ENCODE data around the gene TMEM61. TPM values are rescaled to one million over a fixed set of nuclear protein-coding genes. Genes with fewer than 3 reads are reported as not detected.

TMEM61 gene
- polyA plus RNA-seq, 3 donors = 0.65 to 1.9 (median 0.68) TPM

DNA sequence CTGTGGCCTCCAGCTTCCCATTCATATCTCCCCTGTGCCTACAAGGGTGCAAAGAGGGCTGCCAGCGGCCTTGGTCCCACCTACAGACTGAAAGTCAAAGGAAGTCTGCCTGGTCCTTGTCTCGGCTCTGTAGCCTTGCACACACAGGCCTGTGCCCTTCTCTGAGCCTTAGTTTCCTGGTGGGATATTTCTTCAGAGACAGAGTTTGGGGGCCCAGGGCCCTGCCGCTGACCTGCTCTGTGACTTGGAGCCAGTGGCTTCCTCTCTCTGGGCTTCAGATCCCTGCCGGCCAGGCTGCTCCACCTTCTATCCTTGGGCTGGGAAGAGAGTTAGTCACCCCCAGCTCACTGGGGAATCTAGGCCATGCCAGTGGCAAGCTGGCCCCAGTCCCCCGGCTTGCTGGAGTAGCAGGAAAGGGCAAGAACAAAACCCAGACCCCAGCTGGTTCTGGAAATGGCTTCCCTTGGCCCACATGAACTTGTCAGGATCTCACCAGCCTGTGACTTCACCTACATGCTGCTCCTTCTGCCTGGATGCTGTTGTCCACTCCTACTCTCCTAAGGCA, 1.0 kb upstream of the TMEM61 start:
- no peak for DNase-seq (ENCODE audit: extremely low read depth in 1 of 11, low read depth in 9 of 11, low spot score in 4 of 11)

DNA sequence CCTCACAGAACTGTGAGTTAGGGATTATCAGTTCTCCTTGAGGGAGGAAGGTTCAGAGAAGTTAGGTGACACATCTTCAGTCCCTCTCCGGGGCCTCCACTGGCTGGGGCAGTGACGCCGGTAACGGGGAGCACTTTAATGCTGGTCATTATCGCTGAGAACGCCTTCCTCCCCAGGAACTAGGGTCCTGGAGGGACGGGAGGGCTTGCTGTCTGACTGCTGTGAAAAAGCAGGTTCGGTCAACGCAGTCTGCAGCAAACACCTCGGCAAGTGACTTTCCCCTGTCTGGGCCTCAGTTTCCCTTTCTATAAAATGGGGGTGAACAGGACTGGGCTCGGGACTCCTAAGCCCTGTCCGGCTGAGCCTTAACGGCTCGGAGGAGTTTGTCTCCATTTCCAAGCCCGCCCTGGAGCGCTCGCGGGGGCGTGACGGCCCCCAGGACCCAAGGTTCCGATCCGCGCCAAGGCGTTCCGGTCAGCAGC, 341 bp upstream of the TMEM61 start:
- no peak for DNase-seq (ENCODE audit: extremely low read depth in 1 of 11, low read depth in 9 of 11, low spot score in 4 of 11)

DNA sequence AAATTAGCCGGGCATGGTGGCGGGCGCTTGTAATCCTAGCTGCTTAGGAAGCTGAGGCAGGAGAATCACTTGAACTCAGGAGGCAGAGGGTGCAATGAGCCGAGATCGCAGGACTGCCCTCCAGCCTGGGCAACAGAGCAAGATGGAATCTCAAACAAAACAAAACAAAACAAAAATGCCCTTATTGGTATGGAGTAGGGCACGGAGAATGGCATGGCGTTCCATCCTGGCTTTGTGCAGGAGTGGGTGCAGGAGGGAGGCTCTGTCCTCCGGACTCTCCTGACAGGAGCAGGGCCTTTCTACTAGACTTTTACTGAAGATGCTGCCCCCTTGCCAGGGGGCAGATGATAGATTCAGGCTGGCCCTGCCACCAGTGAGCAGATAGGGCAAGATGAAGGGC, 1.0 kb downstream of the TMEM61 start:
- no peak for DNase-seq (ENCODE audit: extremely low read depth in 1 of 11, low read depth in 9 of 11, low spot score in 4 of 11)

DNA sequence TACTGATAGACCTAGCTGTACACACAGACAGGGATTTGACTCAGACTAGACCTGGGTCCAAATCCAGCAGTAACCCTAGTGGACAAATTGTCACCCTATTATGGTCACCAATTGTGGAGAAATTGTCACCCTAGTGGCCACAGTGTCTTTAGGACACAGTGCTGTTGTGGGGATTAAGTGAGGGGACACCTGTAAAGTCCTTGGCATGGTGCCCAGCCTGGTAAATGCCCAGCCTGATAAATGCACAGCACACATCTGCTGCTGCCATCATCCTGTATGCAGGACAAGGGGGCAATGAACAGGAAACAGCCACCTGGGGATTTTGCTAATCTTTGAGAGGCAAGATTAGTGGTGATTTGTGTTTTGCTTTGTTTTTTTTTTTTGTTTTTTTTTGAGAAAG, 2.3 kb downstream of the TMEM61 start:
- no peak for DNase-seq (ENCODE audit: extremely low read depth in 1 of 11, low read depth in 9 of 11, low spot score in 4 of 11)

DNA sequence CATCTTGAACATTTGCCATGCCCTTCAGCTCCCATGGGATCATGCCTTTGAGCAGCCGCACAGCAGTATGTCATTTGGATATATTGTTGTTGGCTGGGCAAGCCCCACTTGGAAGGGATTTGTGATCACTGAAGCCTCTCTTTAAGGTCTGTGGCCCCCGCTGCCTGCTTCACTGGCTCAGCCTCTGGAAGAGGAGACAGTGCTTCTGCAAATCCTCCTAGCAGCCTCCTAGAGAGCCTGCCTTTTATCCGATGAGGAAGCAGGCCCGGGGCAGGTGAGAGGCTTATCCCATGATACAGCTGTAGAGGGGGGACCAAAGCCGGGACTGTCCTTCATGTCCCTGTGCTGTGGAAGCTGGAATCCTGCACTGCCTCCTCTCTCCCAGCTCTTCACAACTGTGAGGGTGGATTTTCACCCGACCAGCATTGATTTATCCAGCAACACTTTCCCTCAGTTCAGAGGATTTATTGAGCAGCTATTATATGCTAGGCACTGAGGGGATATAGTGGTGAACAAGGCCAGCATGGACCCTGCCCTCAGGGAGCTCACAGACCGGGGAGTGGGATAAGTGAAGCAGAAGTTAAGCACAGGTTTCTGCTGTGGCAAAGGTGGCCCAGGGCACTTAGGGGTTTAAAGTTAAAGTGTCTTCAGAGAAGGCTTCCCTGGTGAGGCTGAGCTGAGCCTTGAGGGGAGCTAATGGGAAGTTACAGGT, 3.9 kb downstream of the TMEM61 start:
- no peak for DNase-seq (ENCODE audit: extremely low read depth in 1 of 11, low read depth in 9 of 11, low spot score in 4 of 11)

DNA sequence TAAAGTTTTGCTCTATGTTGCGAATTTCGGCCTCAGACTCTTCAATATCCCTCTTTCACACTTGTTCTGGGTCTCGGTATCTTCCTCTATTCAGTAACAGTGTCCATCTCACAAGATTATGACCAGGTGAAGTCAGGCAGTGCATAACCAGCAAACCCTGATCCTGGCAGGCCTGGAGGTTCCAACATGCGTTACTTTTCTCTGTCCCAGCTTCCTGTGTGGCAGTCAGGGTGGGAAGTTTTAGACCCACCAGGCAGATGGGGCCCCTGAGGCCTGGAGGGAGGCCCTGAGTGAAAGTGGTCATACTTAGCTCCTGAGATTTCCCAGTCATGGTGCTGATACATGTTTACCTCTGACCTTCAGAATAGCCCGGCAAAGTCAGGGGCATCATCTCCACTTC, 5.1 kb downstream of the TMEM61 start:
- DNase-seq (ENCODE audit: extremely low read depth in 1 of 11, low read depth in 9 of 11, low spot score in 4 of 11) = no peak

DNA sequence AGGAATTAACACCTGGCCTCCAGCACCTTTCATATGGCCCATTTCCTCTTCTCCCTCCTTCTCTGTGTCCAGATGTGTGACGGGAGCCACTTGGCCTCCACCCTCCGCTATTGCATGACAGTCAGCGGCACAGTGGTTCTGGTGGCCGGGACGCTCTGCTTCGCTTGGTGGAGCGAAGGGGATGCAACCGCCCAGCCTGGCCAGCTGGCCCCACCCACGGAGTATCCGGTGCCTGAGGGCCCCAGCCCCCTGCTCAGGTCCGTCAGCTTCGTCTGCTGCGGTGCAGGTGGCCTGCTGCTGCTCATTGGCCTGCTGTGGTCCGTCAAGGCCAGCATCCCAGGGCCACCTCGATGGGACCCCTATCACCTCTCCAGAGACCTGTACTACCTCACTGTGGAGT, 5.6 kb downstream of the TMEM61 start:
- DNase-seq (ENCODE audit: extremely low read depth in 1 of 11, low read depth in 9 of 11, low spot score in 4 of 11) = no peak

DNA sequence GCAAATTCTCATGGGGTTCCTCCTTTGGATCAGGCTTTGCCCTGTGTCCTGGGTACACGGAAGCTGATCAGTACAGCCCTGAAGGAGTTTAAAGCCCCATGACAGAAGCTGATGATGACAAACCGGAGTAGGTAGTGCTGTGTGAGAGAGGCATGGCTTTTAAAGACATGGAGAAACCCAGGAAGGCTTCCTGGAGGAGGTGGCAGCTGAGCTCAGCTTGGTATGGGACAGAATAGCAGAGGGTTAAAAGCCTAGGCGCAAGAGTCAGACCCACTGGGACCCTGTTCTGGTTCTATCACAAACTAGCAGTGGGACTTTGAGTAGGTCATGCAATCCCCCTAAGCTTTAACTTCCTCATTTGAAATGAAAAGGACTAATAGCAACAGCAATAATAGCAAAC, 6.1 kb downstream of the TMEM61 start:
- DNase-seq (ENCODE audit: extremely low read depth in 1 of 11, low read depth in 9 of 11, low spot score in 4 of 11) = no peak

DNA sequence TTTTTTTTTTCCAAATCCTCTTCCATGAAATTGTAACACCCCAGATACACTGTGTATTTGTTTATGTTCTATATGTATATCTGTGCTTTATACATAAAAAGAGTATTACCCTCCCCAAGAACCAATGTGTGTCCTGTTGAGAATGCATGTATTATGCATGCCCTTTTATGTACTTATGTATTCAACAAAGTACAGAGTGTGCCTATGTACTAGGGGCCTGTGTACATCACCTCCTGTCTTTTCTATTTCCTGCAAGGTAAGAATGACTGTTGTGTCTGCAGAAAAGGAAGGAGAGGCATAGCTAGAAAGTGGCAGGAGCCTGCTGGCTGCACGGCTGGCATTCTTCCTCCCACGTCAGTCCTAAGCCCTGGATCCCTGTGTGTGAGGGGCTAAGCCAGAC, 7.0 kb downstream of the TMEM61 start:
- DNase-seq (ENCODE audit: extremely low read depth in 1 of 11, low read depth in 9 of 11, low spot score in 4 of 11) = no peak

DNA sequence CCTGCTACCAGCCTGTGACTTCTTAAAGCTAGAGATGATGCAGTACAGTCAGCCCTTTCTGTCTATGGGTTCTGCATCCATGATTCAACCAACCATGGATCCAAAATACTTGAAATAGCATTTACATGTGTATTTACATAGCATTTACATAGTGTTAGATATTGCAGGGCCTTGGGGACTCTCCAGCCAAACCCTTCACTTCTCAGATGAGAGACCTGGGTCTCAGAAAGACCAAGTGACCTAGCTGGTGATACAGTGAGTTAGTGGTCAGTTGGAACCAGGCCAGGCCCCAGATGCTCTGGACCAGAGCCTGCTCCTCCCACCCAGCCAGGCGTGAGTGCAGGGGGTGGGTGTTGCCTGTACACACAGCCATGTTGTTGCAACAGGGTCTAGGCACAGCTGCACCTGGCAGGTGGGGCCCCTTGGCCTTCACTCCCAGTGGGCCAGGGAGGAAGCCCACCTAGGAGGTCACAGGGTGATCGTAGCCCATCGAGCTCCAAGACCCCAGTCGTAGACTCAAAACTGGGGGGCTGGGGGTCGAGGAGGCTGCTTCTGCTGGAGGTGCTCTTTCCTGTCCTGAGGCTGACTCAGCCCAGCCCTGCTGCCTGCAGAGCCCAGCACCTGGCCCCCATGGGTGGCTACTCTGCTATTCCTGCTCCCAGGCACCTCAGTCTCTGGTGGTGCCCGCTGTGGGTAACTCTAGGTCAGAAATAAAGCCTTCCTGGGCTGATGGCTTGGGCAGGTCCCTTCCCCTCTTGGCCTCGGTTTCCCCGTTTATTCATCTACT, 7.7 kb downstream of the TMEM61 start:
- no peak for DNase-seq (ENCODE audit: extremely low read depth in 1 of 11, low read depth in 9 of 11, low spot score in 4 of 11)

DNA sequence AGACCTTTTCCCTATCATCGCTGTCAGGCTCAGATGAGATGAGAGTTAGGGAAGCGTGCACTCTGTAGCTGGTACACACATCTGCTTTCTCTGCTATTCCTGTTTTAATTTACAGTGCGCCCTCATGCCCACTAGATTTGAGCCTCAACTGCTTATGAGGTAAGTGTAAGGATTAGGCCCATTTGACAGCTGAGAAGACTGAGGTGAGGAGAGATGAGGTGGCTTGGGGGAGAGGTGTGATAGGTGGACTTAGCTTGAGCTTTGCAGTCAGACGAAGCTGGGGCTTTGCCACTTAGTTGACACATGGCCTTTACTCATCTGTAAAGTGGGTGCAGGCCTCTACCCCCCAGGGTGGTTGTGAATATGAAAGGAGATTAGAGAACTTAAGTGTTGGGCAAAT, 8.5 kb downstream of the TMEM61 start:
- DNase-seq (ENCODE audit: extremely low read depth in 1 of 11, low read depth in 9 of 11, low spot score in 4 of 11) = no peak

DNA sequence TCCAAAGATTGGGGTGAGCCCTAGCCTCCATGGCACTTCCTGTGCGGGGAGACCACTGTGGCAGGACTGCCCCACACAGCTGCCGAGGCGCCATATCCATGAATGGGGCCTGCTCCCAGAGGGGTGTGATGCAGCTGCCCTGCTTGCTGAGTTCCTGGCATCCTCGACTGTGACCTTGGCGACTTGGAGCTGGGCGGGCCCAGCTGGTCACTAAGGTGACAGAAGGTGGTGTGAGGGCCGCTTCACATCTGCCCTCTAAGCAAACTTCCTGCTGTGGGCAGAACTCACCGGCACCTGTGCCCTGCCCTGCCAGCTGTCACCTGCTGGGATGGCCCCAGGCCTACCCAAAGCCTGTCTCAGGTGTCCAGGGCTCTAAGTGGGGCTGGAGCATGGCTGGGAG, 9.0 kb downstream of the TMEM61 start:
- no peak for DNase-seq (ENCODE audit: extremely low read depth in 1 of 11, low read depth in 9 of 11, low spot score in 4 of 11)

DNA sequence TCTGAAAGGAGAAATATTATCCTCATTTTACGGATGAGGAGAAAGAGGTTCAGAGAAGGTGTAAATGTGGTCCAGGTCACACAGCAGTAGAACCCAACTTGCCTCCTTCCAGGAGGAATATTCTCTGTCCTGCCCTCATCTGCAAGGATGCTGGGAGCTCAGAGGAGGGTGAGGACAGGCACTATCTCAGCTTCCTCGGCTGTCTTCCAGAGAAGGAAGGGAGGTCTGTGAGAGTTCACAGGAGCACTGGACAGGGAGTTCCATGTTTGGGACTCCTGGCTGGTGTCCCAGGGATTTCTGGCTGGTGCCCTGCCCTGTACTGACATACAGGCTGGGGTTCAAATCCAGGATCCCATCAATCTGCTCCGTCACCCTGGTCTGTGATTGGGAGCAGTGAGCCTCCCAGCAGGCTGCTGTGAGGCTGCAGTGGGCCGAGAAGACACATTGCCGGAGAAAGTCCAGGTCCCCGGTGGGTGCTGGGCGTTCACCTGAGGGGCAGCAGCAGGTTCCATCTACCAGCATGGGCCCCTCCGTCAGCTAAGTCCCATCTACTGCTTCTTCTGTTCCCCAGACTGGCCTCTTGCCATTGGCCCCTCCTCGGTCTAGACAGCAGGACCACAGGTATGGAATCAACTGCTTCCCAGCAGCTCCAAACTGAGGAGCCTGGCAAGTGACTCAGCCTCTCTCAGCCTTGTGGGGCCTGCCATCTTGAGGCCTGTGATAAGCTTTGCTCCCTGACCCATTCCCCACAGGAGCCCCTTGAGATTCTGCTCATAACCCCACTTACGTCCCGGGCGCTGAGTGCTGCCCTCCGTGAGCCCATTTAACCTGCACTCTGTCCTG, 9.8 kb downstream of the TMEM61 start:
- no peak for DNase-seq (ENCODE audit: extremely low read depth in 1 of 11, low read depth in 9 of 11, low spot score in 4 of 11)

DNA sequence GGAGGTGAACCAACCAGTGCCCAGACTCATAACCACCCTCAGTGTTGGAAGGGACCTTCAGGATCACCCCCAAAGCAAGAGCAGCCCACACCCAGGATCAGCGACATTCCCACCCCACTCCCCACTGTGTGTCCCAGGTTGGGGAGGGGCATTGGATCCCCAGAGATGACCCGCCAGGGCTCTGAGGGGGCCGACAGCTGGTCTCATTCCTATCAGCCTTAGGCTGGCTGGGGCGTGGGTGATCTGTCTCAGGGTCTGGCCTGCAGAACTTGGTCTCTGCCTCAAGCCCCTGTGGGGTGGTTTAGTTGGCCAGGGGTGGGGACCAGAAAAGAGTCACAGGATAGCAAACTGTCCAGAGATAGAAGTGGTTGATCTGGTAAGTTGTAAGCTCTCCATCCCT, 10.5 kb downstream of the TMEM61 start:
- DNase-seq (ENCODE audit: extremely low read depth in 1 of 11, low read depth in 9 of 11, low spot score in 4 of 11) = no peak

DNA sequence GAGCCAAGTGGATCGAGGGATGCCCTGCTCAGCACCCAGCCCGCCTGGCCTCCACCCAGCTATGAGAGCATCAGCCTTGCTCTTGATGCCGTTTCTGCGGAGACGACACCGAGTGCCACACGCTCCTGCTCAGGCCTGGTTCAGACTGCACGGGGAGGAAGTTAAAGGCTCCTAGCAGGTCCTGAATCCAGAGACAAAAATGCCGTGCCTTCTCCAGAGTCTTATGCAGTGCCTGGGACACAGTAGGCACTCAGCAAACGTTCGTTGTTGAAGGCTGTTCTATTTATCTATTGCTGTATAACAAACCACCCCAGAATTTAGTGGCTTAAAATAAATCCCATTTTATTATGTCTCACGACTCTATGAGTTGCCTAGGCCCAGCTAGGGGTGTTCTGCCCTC, 11.5 kb downstream of the TMEM61 start:
- DNase-seq (ENCODE audit: extremely low read depth in 1 of 11, low read depth in 9 of 11, low spot score in 4 of 11) = no peak

DNA sequence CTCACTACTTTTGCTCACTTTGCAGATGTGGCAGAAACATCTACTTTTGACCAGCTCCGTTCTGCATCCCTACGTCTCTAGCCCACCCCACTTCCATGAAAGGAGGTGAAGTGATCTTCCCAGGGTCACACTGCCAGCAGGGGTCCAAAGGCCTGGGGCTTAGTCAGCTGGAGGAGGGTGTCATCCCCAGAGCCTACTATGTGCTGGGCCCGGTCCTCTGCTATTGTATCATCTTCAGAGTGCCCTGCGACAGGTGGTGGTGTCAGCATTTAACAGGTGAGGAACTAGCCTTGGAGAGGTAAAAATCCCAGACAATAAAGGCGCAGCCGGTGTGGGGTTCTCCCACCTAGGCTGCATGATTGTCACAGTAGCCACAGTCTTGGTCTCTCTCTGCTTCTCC, 12.7 kb downstream of the TMEM61 start:
- DNase-seq (ENCODE audit: extremely low read depth in 1 of 11, low read depth in 9 of 11, low spot score in 4 of 11) = no peak

DNA sequence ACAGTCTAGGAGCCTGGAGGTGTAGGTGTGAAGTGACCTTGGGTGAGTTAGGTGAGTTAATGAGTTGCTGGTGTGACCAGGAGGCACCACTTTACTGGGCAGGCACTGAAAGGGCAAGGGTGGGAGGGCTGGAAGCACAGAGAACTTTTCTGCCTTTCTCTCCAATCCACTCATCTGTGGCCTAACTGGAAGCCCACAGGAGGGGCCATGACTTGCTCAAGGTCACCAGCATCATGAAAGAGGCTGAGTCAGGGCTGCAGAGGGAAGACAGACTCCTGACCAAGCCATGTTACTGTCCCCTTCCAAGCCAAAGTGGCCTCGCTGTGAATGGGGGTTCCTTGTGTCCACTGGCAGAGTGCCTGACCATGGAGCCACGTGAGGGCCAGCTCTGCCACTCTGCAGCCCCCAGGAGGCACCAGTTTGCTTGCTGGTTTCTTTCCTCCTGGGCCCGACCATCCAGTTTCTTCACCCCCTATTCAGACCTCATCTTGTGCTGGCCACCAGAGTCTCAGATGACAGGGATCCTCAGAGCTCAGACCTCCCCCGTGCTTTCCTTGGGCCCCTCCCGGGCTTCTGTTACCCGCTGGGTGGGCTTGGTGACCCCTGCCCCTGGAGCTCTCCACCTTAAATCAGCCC, 14.0 kb downstream of the TMEM61 start:
- DNase-seq (ENCODE audit: extremely low read depth in 1 of 11, low read depth in 9 of 11, low spot score in 4 of 11) = no peak

DNA sequence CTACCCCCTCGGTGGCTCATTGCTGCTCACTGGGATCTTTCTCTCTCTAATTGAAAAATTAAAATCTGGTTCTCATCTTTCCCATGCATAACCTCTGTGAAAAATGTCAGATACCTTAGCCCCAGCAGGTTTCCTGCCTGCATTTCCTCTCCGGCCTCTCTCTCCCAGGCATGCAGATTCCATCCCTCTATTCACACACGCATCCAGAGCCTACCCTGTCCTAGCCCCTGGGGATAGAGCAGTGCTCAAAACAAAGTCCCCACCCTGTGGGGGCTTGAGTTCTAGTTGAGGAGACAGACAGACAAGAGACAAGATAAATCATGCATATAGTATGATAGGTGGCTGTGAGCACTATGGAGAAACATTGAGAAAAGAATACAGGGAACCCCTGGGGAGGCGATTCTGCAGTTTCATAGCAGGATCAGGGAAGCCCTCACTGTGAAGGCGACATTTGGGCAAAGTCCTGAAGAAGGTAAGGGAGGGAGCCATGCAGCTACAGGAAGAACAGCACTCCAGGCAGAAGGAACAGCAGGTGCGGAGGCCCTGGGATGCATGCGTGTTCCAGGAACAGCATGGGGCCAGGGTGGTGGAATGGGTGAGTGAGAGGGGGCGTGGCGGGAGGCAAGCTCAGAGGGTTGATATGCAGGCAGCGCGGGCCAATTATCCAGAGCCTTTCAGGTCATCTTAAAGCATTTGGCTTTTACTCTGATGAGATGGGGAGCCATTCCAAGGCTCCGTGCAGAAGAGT, 14.8 kb downstream of the TMEM61 start:
- no peak for DNase-seq (ENCODE audit: extremely low read depth in 1 of 11, low read depth in 9 of 11, low spot score in 4 of 11)

All from renal cortex interstitium (tissue), 11 donors.